HFFc6 (cell line): ENCODE results near the gene NDUFS8. TPM values are rescaled to one million over a fixed set of nuclear protein-coding genes. Genes with fewer than 3 reads are reported as not detected.

Source experiments
- DNase-seq: peaks from one replicate; pipeline ENCODE4 v3.0.0-alpha.2; 2018
- H3K27ac Mint-ChIP-seq: 2 replicates; pipeline ENCODE4 v1.8.0; 2020; ENCODE audit warnings: mild to moderate bottlenecking, mixed read lengths
- H3K27me3 Mint-ChIP-seq: 2 replicates; pipeline ENCODE4 v1.8.0; 2021; ENCODE audit warnings: mild to moderate bottlenecking, moderate library complexity, mixed read lengths; ENCODE audit not compliant: insufficient read depth
- H3K36me3 Mint-ChIP-seq: 2 replicates; pipeline ENCODE4 v1.8.0; 2021; ENCODE audit warnings: low read depth, mixed read lengths
- H3K4me1 Mint-ChIP-seq: 2 replicates; pipeline ENCODE4 v1.8.0; 2020; ENCODE audit warnings: low read depth, mixed read lengths
- H3K4me3 Mint-ChIP-seq: 2 replicates; pipeline ENCODE4 v1.8.0; 2020; ENCODE audit warnings: mild to moderate bottlenecking, moderate library complexity, mixed read lengths
- H3K9me3 Mint-ChIP-seq: 2 replicates; pipeline ENCODE4 v1.8.0; 2020; ENCODE audit warnings: mild to moderate bottlenecking, mixed read lengths
- total RNA-seq, 6 experiments: library from RNA; stranded (reverse); fragmentation: NEBNext Ultra II Directional; extraction: Animal tissue kit (Norgen Biotek cat#: 25700); gene quantifications; 2 replicates in 1 of 6; 3 replicates in 5 of 6; pipeline ENCODE4 v1.2.3, GENCODE V29; 2021
- TF ChIP-seq, protein P1 (sequence below): fragments of 200-600 bp; sonication (generic); IDR thresholded peaks from 2 replicates; pipeline ENCODE4 v1.5.0; 2021; ENCODE audit warnings: antibody characterized with exemption, mild to moderate bottlenecking

Gene NDUFS8
- total RNA-seq, 6 experiments from 2014 or later = 221 to 236 (median 223) TPM

DNA sequence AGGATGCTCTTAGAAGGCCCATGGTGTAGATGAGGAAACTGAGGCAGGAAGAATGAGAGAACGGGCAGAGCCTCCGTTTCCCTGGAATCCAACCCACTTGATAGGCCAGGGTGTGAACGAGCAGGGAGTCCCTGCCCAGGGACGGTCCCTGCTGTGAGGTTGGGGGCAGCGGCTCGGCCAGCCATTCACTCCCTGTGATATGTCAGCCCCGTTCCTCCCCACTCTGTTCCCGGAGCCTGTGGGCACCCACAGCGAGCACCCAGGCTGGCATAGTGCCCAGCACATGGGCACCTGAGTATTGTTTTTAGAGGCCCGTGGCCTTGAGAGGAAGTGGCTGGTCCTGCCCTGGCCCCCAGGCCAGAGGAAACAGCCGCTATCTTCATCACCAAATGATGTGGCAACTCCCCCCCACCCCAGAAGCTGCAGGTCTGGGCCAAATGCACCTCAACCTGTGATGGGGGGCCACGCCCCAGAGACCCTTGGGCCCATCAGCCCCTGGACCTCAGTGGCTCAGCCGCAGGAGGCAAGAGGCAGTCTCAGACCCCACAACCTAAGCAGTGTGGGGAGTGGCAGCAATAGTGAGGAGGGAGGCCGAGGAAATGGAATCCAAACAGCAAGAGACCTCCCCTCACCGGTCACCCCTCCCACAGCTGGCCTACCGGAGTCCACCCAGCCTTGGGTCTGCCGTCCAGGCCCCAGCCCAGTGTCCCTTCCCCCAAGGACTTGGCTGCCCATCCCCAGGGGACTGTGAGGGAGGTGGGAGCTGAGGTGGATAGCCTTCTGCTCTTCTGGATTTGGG is 18.2 kb upstream of the NDUFS8 start:
- peak overlapping the region; percentile 91 for H3K4me3 Mint-ChIP-seq

DNA sequence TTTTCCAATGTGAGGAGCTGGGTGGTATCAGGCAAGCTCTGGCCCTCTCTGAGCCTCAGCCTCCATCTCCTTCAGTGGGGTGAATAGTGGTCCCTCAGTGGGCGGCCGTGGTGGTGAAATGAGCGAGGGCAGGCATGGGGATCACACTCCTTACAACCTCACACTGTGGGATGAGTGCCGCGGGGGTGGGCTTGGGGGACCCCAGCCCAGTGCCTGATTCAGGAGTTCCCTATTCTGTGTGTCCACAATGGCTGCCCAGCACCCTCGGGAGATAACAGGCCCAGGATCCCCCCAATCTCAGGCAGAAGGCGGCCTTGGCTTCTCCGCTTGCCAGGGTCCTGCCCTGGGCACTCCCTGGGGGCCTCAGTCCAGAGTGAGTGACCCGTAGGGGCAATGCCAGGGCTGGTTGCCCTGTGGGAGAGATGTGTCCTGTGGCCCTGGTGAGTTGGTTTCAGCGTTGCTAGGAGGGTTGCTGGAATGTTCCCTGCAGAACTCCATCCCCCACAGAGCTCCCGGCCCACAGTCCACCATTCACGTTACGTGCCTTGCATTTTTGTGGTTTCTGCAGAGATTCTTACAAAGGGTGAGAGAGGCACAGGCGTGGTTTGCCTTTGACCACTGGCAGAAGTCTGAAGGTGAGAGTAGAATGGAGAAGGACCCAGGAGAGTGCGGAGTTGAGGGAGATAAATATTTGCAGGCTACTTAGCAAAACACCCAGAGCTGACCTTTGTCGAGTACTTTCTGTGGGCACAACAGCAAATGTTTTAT is 17.5 kb upstream of the NDUFS8 start:
- Mint-ChIP-seq H3K9me3 (no peaks in the 10 kb centered on the region), H3K27ac (peak overlapping the region; percentile 97), H3K27me3 (peaks cover 10% of the 10 kb centered on the region), H3K4me1 (peaks cover 74% of the 10 kb centered on the region), H3K36me3 (peaks cover 5% of the 10 kb centered on the region), H3K4me3 (peak overlapping the region; percentile 78)
- TF ChIP-seq, protein P1, sequence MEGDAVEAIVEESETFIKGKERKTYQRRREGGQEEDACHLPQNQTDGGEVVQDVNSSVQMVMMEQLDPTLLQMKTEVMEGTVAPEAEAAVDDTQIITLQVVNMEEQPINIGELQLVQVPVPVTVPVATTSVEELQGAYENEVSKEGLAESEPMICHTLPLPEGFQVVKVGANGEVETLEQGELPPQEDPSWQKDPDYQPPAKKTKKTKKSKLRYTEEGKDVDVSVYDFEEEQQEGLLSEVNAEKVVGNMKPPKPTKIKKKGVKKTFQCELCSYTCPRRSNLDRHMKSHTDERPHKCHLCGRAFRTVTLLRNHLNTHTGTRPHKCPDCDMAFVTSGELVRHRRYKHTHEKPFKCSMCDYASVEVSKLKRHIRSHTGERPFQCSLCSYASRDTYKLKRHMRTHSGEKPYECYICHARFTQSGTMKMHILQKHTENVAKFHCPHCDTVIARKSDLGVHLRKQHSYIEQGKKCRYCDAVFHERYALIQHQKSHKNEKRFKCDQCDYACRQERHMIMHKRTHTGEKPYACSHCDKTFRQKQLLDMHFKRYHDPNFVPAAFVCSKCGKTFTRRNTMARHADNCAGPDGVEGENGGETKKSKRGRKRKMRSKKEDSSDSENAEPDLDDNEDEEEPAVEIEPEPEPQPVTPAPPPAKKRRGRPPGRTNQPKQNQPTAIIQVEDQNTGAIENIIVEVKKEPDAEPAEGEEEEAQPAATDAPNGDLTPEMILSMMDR = no peak
- peak; percentile 97 for DNase-seq

More for the DNA sequence above, 18.2 kb upstream of the NDUFS8 start:
- H3K27ac Mint-ChIP-seq = peak overlapping the region; percentile 97
- H3K36me3 Mint-ChIP-seq = peaks cover 5% of the 10 kb centered on the region
- no peak for DNase-seq
- TF ChIP-seq, protein P1 = no peak
- H3K9me3 Mint-ChIP-seq = no peaks in the 10 kb centered on the region
- H3K27me3 Mint-ChIP-seq = peaks cover 5% of the 10 kb centered on the region
- peaks cover 71% of the 10 kb centered on the region for H3K4me1 Mint-ChIP-seq

DNA sequence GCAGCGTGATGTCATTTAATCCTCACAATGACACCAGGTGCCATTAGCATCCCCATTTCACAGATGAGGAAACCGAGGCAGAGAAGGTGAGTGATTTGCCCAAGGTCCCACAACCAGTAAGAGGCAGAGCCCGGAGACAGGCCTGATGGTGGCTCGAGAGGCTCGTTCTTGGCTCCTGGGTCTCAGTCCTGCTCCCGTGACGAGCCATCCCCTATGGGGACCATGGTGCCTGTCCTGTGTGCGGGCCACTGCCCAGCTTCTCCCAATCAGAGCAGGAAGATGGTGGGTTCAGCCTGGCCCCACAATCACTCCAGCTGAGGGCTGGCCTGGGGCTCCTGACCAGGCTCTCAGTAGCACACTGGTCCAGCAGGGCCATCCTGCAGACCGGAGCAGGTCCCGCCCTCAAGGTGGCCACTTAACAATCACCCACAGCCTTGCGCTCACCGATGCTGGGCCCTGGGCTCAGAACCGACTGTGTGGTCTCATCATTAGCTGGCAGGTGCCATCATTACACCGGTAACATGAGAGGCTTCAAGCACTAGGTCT is 16.8 kb upstream of the NDUFS8 start:
- H3K4me3 Mint-ChIP-seq = peak overlapping the region; percentile 78
- H3K36me3 Mint-ChIP-seq = peaks cover 5% of the 10 kb centered on the region
- TF ChIP-seq, protein P1 = no peak
- H3K4me1 Mint-ChIP-seq = peaks cover 77% of the 10 kb centered on the region
- peaks cover 12% of the 10 kb centered on the region for H3K27me3 Mint-ChIP-seq
- no peak for DNase-seq
- no peaks in the 10 kb centered on the region for H3K9me3 Mint-ChIP-seq
- H3K27ac Mint-ChIP-seq = peak overlapping the region; percentile 97

DNA sequence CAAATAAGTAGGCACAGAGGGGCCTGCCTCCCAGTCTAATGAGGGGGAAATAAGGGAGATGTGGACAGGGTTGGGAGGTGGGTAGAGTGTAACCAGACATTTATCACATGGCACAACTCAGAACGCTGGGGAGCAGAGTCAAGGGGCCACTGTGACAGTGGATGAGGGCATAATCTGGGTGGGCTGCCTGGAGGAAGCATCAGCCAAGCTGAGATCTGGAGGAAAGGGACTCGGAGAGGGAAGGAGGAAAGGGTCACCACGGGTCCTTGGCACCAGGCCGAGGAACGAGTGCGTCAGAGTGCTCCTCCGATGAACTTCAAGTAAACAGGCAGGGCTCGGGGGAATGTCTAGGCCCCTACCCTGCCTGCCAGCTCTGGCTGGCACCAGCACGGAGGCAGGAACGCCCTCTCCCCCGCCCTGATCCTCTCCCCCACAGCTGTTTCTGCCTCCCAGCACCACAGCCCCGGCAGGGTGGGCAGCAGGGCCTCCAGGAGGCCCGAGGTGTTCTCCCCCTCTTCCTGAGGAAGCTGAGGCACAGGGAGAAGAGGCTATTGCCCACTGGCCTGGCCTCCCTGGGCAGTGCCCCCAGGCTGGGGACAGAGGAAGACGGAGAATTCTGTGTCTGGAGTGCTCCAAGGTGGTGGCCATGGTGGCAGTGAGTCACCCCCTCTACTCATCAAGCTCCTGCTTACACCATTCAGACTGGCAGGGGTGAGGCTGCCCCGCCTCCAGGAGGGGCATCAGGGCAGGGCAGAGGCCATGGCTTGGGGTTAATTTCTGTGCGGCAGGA is 16.1 kb upstream of the NDUFS8 start:
- peak; percentile 53 for DNase-seq
- Mint-ChIP-seq H3K4me3 (peak overlapping the region; percentile 78), H3K4me1 (peaks cover 71% of the 10 kb centered on the region), H3K9me3 (no peaks in the 10 kb centered on the region), H3K27ac (peak overlapping the region; percentile 97), H3K36me3 (peaks cover 5% of the 10 kb centered on the region), H3K27me3 (peaks cover 16% of the 10 kb centered on the region)
- TF ChIP-seq, protein P1 = no peak

DNA sequence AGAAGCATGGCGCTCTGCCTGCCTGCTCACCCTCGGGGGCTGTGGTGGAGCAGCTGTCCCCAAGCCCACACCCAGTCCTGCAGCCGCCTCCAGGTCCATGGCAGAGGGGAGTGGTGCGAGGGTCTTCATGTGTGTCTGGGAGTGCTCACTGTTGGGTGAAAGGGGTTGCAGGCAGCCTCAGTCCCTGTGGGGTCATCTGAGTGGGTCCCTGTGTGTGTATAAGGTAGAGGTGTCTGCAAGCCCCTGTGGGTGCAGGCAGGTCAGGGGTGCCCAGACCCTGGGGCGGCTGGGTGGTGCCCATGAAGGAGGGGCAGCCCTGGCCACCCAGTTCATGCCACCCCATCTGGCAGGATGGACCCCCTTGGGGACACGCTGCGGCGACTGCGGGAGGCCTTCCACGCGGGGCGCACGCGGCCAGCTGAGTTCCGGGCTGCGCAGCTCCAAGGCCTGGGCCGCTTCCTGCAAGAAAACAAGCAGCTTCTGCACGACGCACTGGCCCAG is 15.5 kb upstream of the NDUFS8 start:
- Mint-ChIP-seq H3K4me1 (peaks cover 68% of the 10 kb centered on the region), H3K27ac (peak overlapping the region; percentile 97), H3K27me3 (peaks cover 20% of the 10 kb centered on the region), H3K9me3 (no peaks in the 10 kb centered on the region), H3K36me3 (peaks cover 5% of the 10 kb centered on the region), H3K4me3 (peak overlapping the region; percentile 78; the same call in 1 of the 2 replicates)
- TF ChIP-seq, protein P1 = no peak
- no peak for DNase-seq
